Endodermal cell (in vitro differentiated cells): ENCODE measurements around the gene MARF1. TPM values are rescaled to one million over a fixed set of nuclear protein-coding genes. Genes with fewer than 3 reads are reported as not detected.

Experiments used
- DNase-seq: peaks from one replicate; pipeline ENCODE4 v3.0.0-alpha.2; 2017
- H3K27ac ChIP-seq: 2 replicates; pipeline ENCODE4 v1.5.1; 2013; ENCODE audit warnings: mild to moderate bottlenecking, low read depth, low read length, moderate library complexity
- H3K27me3 ChIP-seq: 2 replicates; pipeline ENCODE4 v1.6.1; 2013; ENCODE audit warnings: mild to moderate bottlenecking, low read length, moderate library complexity; ENCODE audit not compliant: insufficient read depth, control insufficient read depth, poor library complexity, severe bottlenecking
- H3K36me3 ChIP-seq: 2 replicates; pipeline ENCODE4 v1.7.0; 2013; ENCODE audit warnings: mild to moderate bottlenecking, low read length, moderate library complexity; ENCODE audit not compliant: control insufficient read depth, insufficient read depth
- H3K4me1 ChIP-seq: one replicate; pipeline ENCODE4 v1.7.0; 2013; ENCODE audit warnings: low read length; ENCODE audit not compliant: control insufficient read depth, insufficient read depth
- H3K4me3 ChIP-seq: 2 replicates; pipeline ENCODE4 v1.5.1; 2013; ENCODE audit warnings: mild to moderate bottlenecking, low read length, moderate library complexity
- H3K9ac ChIP-seq: 2 replicates; pipeline ENCODE4 v1.6.1; 2013; ENCODE audit warnings: mild to moderate bottlenecking, low read length, moderate library complexity; ENCODE audit not compliant: poor library complexity, severe bottlenecking; ENCODE audit errors: extremely low read depth
- H3K9me3 ChIP-seq: 2 replicates; pipeline ENCODE4 v1.6.1; 2013; ENCODE audit warnings: mild to moderate bottlenecking, low read length, moderate library complexity; ENCODE audit not compliant: control insufficient read depth
- H3K27ac Mint-ChIP-seq: 2 replicates; pipeline ENCODE4 v1.8.0; 2020; ENCODE audit warnings: mixed read lengths
- H3K27me3 Mint-ChIP-seq: 2 replicates; pipeline ENCODE4 v1.8.0; 2021; ENCODE audit warnings: mild to moderate bottlenecking, mixed read lengths; ENCODE audit not compliant: insufficient read depth
- H3K36me3 Mint-ChIP-seq: 2 replicates; pipeline ENCODE4 v1.8.0; 2020; ENCODE audit warnings: low read depth, mixed read lengths
- H3K4me1 Mint-ChIP-seq: 2 replicates; pipeline ENCODE4 v1.8.0; 2020; ENCODE audit warnings: mixed read lengths
- H3K4me3 Mint-ChIP-seq: 2 replicates; pipeline ENCODE4 v1.8.0; 2020; ENCODE audit warnings: mild to moderate bottlenecking, moderate library complexity, mixed read lengths
- H3K9me3 Mint-ChIP-seq: 2 replicates; pipeline ENCODE4 v1.8.0; 2020; ENCODE audit warnings: mild to moderate bottlenecking, mixed read lengths
- CTCF ChIP-seq: fragments of 200-600 bp; sonication (generic); conservative IDR thresholded peaks from 2 replicates; pipeline ENCODE4 v1.5.0; 2021; ENCODE audit warnings: antibody characterized with exemption, mild to moderate bottlenecking
- WGBS, 2 experiments: methylation state at CpG; one replicate each; pipeline versions ENCODE4 v1.1.5 to v1.1.7; 2013; ENCODE audit warnings: missing lambda C conversion rate in 2 of 2, mixed read lengths in 1 of 2; ENCODE audit not compliant: insufficient coverage in 1 of 2, insufficient read length in 1 of 2; 5-methylcytosine and 5-hydroxymethylcytosine counted together
- total RNA-seq, 2 donors: library from RNA; stranded (reverse); fragmentation: NEBNext Ultra II Directional in 1 of 2; extraction: Animal tissue kit (Norgen Biotek cat#: 25700) in 1 of 2; gene quantifications; 2 replicates in 1 of 2; 3 replicates in 1 of 2; pipeline ENCODE4 v1.2.1, GENCODE V29; 2021

The MARF1 gene
- total RNA-seq, 2 donors from 2014 or later: 39.3 to 39.6 TPM

DNA sequence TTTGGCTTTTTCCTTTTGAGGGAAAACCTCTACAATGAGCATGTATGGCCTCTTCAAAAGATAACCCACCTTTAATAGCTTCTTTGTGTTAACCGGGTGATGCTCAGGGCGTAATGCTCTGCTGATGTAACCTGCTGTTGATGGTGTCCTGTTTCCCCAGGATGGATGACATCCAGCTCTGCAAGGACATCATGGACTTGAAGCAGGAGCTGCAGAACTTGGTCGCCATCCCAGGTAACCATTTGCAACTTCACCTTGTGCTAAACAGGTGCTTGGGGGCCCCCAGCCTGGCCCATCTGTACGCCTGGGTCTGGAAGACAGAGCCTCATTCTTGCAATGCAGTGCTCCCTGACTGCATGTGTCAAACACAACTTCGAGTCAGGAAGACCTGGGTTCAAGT, 75.1 kb downstream of the MARF1 start:
- no peaks in the 10 kb centered on the region for H3K4me1 ChIP-seq
- no peaks in the 10 kb centered on the region for H3K9me3 ChIP-seq
- no peaks in the 10 kb centered on the region for H3K36me3 ChIP-seq
- no peak overlapping the region for H3K4me3 ChIP-seq
- H3K9me3 Mint-ChIP-seq: peaks cover 7% of the 10 kb centered on the region
- H3K4me3 Mint-ChIP-seq: no peak overlapping the region
- no peak for TF ChIP-seq CTCF
- H3K9ac ChIP-seq: no peak overlapping the region
- no peak overlapping the region for H3K27ac ChIP-seq
- H3K27me3 ChIP-seq: no peaks in the 10 kb centered on the region
- WGBS, 2 experiments: 95 to 98% methylated on average over 5 of the region's 5 CpGs
- H3K4me1 Mint-ChIP-seq: peaks cover 24% of the 10 kb centered on the region
- no peak overlapping the region for H3K27ac Mint-ChIP-seq
- DNase-seq: no peak
- H3K27me3 Mint-ChIP-seq: no peaks in the 10 kb centered on the region
- no peaks in the 10 kb centered on the region for H3K36me3 Mint-ChIP-seq

GRCh38 chr16:15566095-15566494, 76.9 kb downstream of the MARF1 start:
- H3K9ac ChIP-seq: no peak overlapping the region
- no peak overlapping the region for H3K4me3 Mint-ChIP-seq
- no peaks in the 10 kb centered on the region for H3K9me3 ChIP-seq
- H3K27me3 Mint-ChIP-seq: no peaks in the 10 kb centered on the region
- 86% methylated on average over 2 of the region's 2 CpGs; no CpG with 5 or more reads in 1 of the 2 experiments for WGBS, 2 experiments
- no peak for DNase-seq
- H3K27ac ChIP-seq: no peak overlapping the region
- H3K36me3 Mint-ChIP-seq: no peaks in the 10 kb centered on the region
- no peak for TF ChIP-seq CTCF
- no peaks in the 10 kb centered on the region for H3K4me1 ChIP-seq
- peaks cover 13% of the 10 kb centered on the region for H3K4me1 Mint-ChIP-seq
- H3K4me3 ChIP-seq: no peak overlapping the region
- no peaks in the 10 kb centered on the region for H3K27me3 ChIP-seq
- H3K27ac Mint-ChIP-seq: no peak overlapping the region
- H3K9me3 Mint-ChIP-seq: peaks cover 6% of the 10 kb centered on the region
- no peaks in the 10 kb centered on the region for H3K36me3 ChIP-seq

GRCh38 chr16:15564604-15565339, 78.2 kb downstream of the MARF1 start:
- Histone ChIP-seq H3K9me3 (no peaks in the 10 kb centered on the region), H3K27ac (no peak overlapping the region), H3K4me1 (no peaks in the 10 kb centered on the region), H3K27me3 (no peaks in the 10 kb centered on the region), H3K9ac (no peak overlapping the region), H3K4me3 (no peak overlapping the region), H3K36me3 (no peaks in the 10 kb centered on the region)
- Mint-ChIP-seq H3K4me1 (peaks cover 11% of the 10 kb centered on the region), H3K27ac (no peak overlapping the region), H3K9me3 (peaks cover 6% of the 10 kb centered on the region), H3K27me3 (peaks cover 4% of the 10 kb centered on the region), H3K4me3 (no peak overlapping the region), H3K36me3 (no peaks in the 10 kb centered on the region)
- DNase-seq: no peak
- TF ChIP-seq CTCF: no peak
- whole genome bisulfite sequencing, 2 experiments: 83 to 89% methylated on average over 6 of the region's 7 CpGs
